OCI-LY7 (cell line): ENCODE results near the gene TLE4. TPM values are rescaled to one million over a fixed set of nuclear protein-coding genes. Genes with fewer than 3 reads are reported as not detected.

Experiments
- BruUV-seq: library from RNA; stranded (reverse); fragments of 400-500 nt; replicated peaks from 2 replicates; lab custom pipeline; 2021; lab: Mats Ljungman, UMichigan
- CTCF ChIA-PET: fragments of 300-600 bp; sonication (Branson Sonifier 250); formaldehyde crosslinking; loops from one replicate; lab custom pipeline; 2022; ENCODE audit warnings: antibody characterized with exemption; ENCODE audit not compliant: unreplicated experiment; lab: Charles Lee
- POLR2A ChIA-PET: fragments of 300-600 bp; sonication (Branson Sonifier 250); formaldehyde crosslinking; loops from one replicate; lab custom pipeline; 2022; ENCODE audit warnings: antibody characterized with exemption; lab: Charles Lee
- DNase-seq: peaks from one replicate; pipeline ENCODE4 v3.0.0-alpha.2; 2015; ENCODE audit warnings: low spot score
- H2AFZ ChIP-seq: fragments of 200-600 bp; sonication (generic), shearing (Covaris generic); 2 replicates; pipeline ENCODE4 v1.6.1; 2014; ENCODE audit warnings: mild to moderate bottlenecking, antibody characterized with exemption, low read length, moderate library complexity
- H3K27ac ChIP-seq: fragments of 200-600 bp; sonication (generic); 2 replicates; pipeline ENCODE4 v1.5.1; 2014; ENCODE audit warnings: mixed run types, low read depth, mild to moderate bottlenecking, moderate library complexity, low read length, inconsistent platforms; ENCODE audit not compliant: poor library complexity, severe bottlenecking
- H3K36me3 ChIP-seq: fragments of 200-600 bp; sonication (generic); 2 replicates; pipeline ENCODE4 v1.6.1; 2014; ENCODE audit warnings: mild to moderate bottlenecking, antibody characterized with exemption, low read length, moderate library complexity, mixed read lengths; ENCODE audit not compliant: insufficient read depth
- H3K4me1 ChIP-seq: fragments of 200-600 bp; sonication (generic); 2 replicates; pipeline ENCODE4 v1.5.1; 2014; ENCODE audit warnings: mild to moderate bottlenecking, low read length; ENCODE audit not compliant: insufficient read depth, poor library complexity, severe bottlenecking
- H3K4me2 ChIP-seq: fragments of 200-600 bp; sonication (generic); 2 replicates; pipeline ENCODE4 v1.6.1; 2014; ENCODE audit warnings: mild to moderate bottlenecking, low read length
- H3K4me3 ChIP-seq: fragments of 200-600 bp; sonication (generic); 2 replicates; pipeline ENCODE4 v1.5.1; 2014; ENCODE audit warnings: mild to moderate bottlenecking, low read depth, low read length; ENCODE audit not compliant: poor library complexity, severe bottlenecking
- H3K79me2 ChIP-seq: fragments of 200-600 bp; sonication (generic); 2 replicates; pipeline ENCODE4 v1.6.1; 2016; ENCODE audit warnings: low read depth, mild to moderate bottlenecking, low read length, moderate library complexity, mixed read lengths; ENCODE audit not compliant: insufficient read depth
- H3K9me2 ChIP-seq: fragments of 200-600 bp; sonication (generic); 2 replicates; pipeline ENCODE4 v1.6.1; 2016; ENCODE audit warnings: mild to moderate bottlenecking, low read length, mixed read lengths; ENCODE audit not compliant: insufficient read depth
- H3K9me3 ChIP-seq: fragments of 200-600 bp; sonication (generic); 2 replicates; pipeline ENCODE4 v1.6.1; 2014; ENCODE audit warnings: mild to moderate bottlenecking, mixed run types, low read length, mixed read lengths
- H4K20me1 ChIP-seq: fragments of 200-600 bp; sonication (generic); 2 replicates; pipeline ENCODE4 v1.6.1; 2014; ENCODE audit warnings: mild to moderate bottlenecking, antibody characterized with exemption, low read length, moderate library complexity, mixed read lengths; ENCODE audit not compliant: insufficient read depth
- CTCF ChIP-seq: fragments of 200-600 bp; sonication (generic); conservative IDR thresholded peaks from 2 replicates; pipeline ENCODE4 v1.5.1; 2014; ENCODE audit warnings: mild to moderate bottlenecking, antibody characterized with exemption, low read length, moderate library complexity, mixed read lengths
- EZH2phosphoT487 ChIP-seq: fragments of 200-600 bp; sonication (generic); IDR thresholded peaks from 2 replicates; pipeline ENCODE4 v1.6.1; 2018; ENCODE audit warnings: low read depth, borderline replicate concordance, mild to moderate bottlenecking, mixed run types, antibody characterized with exemption, low read length, moderate library complexity, mixed read lengths
- intact Hi-C: fragments of 100-400 bp; cut with micrococcal nuclease; formaldehyde crosslinking; loops from one replicate; pipeline ENCODE4 v1.10.0; 2022; ENCODE audit not compliant: unreplicated experiment
- total RNA-seq, 2 experiments: library from RNA; depleted of rRNA in 1 of 2; stranded (reverse); fragments of >200 nt in 1 of 2; shearing (Covaris generic) in 1 of 2; gene quantifications; 2 replicates each; pipeline ENCODE4 v1.2.3, GENCODE V29; 2014 to 2022

Gene TLE4
- total RNA-seq, 2 experiments from 2014 or later = 36.7 to 41.7 TPM

DNA sequence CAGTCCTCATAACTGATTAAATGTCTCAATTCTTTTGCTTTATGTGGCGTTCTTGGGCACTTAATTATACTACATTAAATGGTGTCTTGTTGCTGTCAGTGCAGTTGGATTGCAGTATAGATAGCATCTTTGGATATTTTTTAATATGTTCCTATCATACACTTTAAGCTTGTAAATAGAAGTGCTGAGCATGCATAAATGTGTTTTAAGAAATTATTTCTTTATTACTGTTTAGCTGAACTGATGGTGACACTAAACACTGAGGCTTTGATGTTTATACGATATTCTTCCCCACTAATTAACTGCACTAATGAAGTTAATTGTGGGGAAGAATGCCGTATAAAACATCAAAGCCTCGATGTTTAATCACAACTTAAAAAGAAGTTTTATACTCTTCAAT is 116.6 kb downstream of the TLE4 start:
- intact Hi-C loops = no loop called here
- H3K4me3 ChIP-seq = no peak overlapping the region

GRCh38 chr9:79689576-79689975 is 117.8 kb downstream of the TLE4 start:
- no peaks in the 10 kb centered on the region for H3K36me3 ChIP-seq
- no TSS peak for BruUV-seq
- no peaks in the 10 kb centered on the region for H4K20me1 ChIP-seq
- H3K27ac ChIP-seq = no peak overlapping the region
- no peaks in the 10 kb centered on the region for H3K9me2 ChIP-seq
- no peaks in the 10 kb centered on the region for H3K9me3 ChIP-seq
- DNase-seq = no peak
- no peak for TF ChIP-seq EZH2phosphoT487
- TF ChIP-seq CTCF = no peak
- H3K4me3 ChIP-seq = no peak overlapping the region
- CTCF ChIA-PET = no interaction called here
- no peak overlapping the region for H2AFZ ChIP-seq
- H3K79me2 ChIP-seq = no peaks in the 10 kb centered on the region
- POLR2A ChIA-PET = no interaction called here
- H3K4me2 ChIP-seq = no peak overlapping the region
- H3K4me1 ChIP-seq = no peaks in the 10 kb centered on the region
- intact Hi-C loops = no loop called here

More for the DNA sequence above, 116.6 kb downstream of the TLE4 start:
- ChIA-PET CTCF (no interaction called here), POLR2A (interaction anchor here (0.6 to 0.7 kb wide), 3 partner anchors 9 to 109 kb away, joined by 3 read pairs; no protein-coding TSS in a partner anchor)
- no peaks in the 10 kb centered on the region for H3K4me1 ChIP-seq
- TF ChIP-seq EZH2phosphoT487 (no peak), CTCF (no peak)
- H3K9me3 ChIP-seq = no peaks in the 10 kb centered on the region
- H3K79me2 ChIP-seq = no peaks in the 10 kb centered on the region
- no peak overlapping the region for H2AFZ ChIP-seq
- BruUV-seq = no TSS peak
- H3K4me2 ChIP-seq = no peak overlapping the region
- no peaks in the 10 kb centered on the region for H3K9me2 ChIP-seq
- H4K20me1 ChIP-seq = no peaks in the 10 kb centered on the region
- H3K27ac ChIP-seq = no peak overlapping the region
- no peaks in the 10 kb centered on the region for H3K36me3 ChIP-seq
- no peak for DNase-seq

- intact Hi-C loops = no loop called here
- POLR2A ChIA-PET = no interaction called here
- CTCF ChIA-PET = no interaction called here
- BruUV-seq = no TSS peak
- no peaks in the 10 kb centered on the region for H3K9me3 ChIP-seq
- H3K4me1 ChIP-seq = no peaks in the 10 kb centered on the region
- H3K79me2 ChIP-seq = no peaks in the 10 kb centered on the region
- 0 out of 2 replicates have a peak, but pooled peaks cover 3% of the 10 kb centered on the region for H4K20me1 ChIP-seq
- H3K27ac ChIP-seq = no peak overlapping the region
- no peak for DNase-seq
- H3K9me2 ChIP-seq = no peaks in the 10 kb centered on the region
- H3K4me3 ChIP-seq = no peak overlapping the region
- H3K36me3 ChIP-seq = no peaks in the 10 kb centered on the region
- no peak overlapping the region for H2AFZ ChIP-seq
- TF ChIP-seq CTCF (no peak), EZH2phosphoT487 (no peak)
- no peak overlapping the region for H3K4me2 ChIP-seq
Observed at GRCh38 chr9:79691496-79691895, 119.7 kb downstream of the TLE4 start.
